Neural crest cell (in vitro differentiated cells): ENCODE data around the gene FLOT1. TPM values are rescaled to one million over a fixed set of nuclear protein-coding genes. Genes with fewer than 3 reads are reported as not detected.
A peak's percentile ranks its signal among the peaks of the same experiment; 100 is the strongest.
"Not testable (repeated sequence)": the region's sequence is repeated elsewhere in the genome, so short reads cannot be mapped to it uniquely, and the experiment has no call there.

Source experiments
- DNase-seq: peaks from one replicate; pipeline ENCODE4 v3.0.0; 2021; ENCODE audit warnings: low read depth, mixed read lengths, low spot score
- H3K27ac Mint-ChIP-seq: one replicate; pipeline ENCODE4 v1.8.0; 2021; ENCODE audit warnings: mild to moderate bottlenecking, mixed read lengths; ENCODE audit not compliant: unreplicated experiment
- H3K27me3 Mint-ChIP-seq: 2 replicates; pipeline ENCODE4 v1.8.0; 2021; ENCODE audit warnings: low read depth, mild to moderate bottlenecking, mixed read lengths
- H3K36me3 Mint-ChIP-seq: 2 replicates; pipeline ENCODE4 v1.8.0; 2021; ENCODE audit warnings: low read depth, mild to moderate bottlenecking, mixed read lengths
- H3K4me1 Mint-ChIP-seq: 2 replicates; pipeline ENCODE4 v1.8.0; 2021; ENCODE audit warnings: mixed read lengths
- H3K4me3 Mint-ChIP-seq: one replicate; pipeline ENCODE4 v1.8.0; 2021; ENCODE audit warnings: mild to moderate bottlenecking, mixed read lengths
- H3K9me3 Mint-ChIP-seq: 2 replicates; pipeline ENCODE4 v1.8.0; 2021; ENCODE audit warnings: mixed read lengths
- total RNA-seq: library from RNA; stranded (reverse); gene quantifications from 2 replicates; pipeline ENCODE4 v1.2.1, GENCODE V29; 2021
- TF ChIP-seq, protein P1 (sequence below): fragments of 200-600 bp; sonication (generic); conservative IDR thresholded peaks from 2 replicates; pipeline ENCODE4 v1.5.0; 2021; ENCODE audit warnings: antibody characterized with exemption, mild to moderate bottlenecking

FLOT1 gene
- total RNA-seq, 1 donor from 2014 or later, result 100 TPM

DNA sequence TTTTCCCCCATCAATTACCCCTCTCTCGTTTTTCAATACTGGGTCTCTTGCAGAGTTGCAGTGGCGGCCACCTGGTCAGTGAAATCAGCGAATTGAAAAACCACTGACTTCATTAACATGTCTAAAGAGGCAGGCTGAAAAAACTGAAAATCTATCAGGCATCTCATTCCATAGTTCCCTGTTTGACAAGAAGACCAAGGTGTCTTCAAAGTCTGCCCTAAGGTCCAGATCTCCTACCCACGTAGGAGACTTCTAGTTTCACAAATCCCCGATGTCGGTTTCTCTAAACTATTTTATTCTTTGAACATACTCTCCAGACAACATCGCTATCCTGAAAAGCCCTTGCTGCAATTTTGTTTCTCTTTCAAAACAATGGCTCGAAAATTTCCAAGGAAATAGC, 23.1 kb downstream of the FLOT1 start:
- Mint-ChIP-seq H3K27me3 (peaks cover 43% of the 10 kb centered on the region), H3K27ac (peak overlapping the region; percentile 100), H3K36me3 (peaks cover 55% of the 10 kb centered on the region), H3K4me1 (peaks cover 66% of the 10 kb centered on the region), H3K4me3 (peak overlapping the region; percentile 99), H3K9me3 (peaks cover 7% of the 10 kb centered on the region)
- TF ChIP-seq, protein P1, sequence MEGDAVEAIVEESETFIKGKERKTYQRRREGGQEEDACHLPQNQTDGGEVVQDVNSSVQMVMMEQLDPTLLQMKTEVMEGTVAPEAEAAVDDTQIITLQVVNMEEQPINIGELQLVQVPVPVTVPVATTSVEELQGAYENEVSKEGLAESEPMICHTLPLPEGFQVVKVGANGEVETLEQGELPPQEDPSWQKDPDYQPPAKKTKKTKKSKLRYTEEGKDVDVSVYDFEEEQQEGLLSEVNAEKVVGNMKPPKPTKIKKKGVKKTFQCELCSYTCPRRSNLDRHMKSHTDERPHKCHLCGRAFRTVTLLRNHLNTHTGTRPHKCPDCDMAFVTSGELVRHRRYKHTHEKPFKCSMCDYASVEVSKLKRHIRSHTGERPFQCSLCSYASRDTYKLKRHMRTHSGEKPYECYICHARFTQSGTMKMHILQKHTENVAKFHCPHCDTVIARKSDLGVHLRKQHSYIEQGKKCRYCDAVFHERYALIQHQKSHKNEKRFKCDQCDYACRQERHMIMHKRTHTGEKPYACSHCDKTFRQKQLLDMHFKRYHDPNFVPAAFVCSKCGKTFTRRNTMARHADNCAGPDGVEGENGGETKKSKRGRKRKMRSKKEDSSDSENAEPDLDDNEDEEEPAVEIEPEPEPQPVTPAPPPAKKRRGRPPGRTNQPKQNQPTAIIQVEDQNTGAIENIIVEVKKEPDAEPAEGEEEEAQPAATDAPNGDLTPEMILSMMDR, result no peak
- DNase-seq, result no peak

DNA sequence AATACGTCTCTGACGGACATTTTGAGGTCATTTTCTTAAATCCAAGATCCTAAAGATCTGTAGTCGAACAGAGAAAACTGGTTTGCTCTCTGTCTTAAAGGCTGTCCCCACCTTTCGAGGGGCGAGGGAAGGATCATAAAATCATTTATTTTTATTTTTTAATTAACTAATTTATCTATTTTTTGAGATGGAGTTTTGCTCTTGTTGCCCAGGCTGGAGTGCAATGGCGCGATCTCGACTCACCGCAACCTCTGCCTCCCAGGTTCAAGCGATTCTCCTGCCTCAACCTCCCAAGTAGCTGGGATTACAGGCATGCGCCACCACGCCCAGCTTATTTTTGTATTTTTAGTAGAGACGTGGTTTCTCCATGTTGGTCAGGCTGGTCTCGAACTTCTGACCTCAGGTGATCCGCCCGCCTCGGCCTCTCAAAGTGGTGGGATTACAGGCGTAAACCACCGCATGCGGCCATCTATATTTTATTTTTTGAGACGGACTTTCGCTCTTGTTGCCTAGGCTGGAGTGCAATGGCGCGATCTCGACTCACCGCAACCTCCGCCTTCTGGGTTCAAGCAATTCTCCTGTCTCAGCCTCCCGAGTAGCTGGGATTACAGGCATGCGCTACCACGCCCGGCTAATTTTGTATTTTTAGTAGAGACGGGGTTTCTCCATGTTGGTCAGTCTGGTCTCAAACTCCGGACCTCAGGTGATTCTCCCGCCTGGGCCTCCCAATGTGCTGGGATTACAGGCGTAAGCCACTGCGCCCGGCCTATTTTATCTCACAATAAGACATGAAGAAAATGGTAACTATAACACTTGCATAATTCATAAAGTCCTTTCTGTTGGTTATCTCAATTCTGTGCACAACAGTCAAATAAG, 24.4 kb downstream of the FLOT1 start:
- peaks cover 48% of the 10 kb centered on the region for H3K36me3 Mint-ChIP-seq
- DNase-seq, H3K9me3 Mint-ChIP-seq: not testable (repeated sequence)
- H3K27ac Mint-ChIP-seq, result peak overlapping the region; percentile 100
- peaks cover 33% of the 10 kb centered on the region for H3K27me3 Mint-ChIP-seq
- peaks cover 53% of the 10 kb centered on the region for H3K4me1 Mint-ChIP-seq
- H3K4me3 Mint-ChIP-seq, result peak overlapping the region; percentile 99

DNA sequence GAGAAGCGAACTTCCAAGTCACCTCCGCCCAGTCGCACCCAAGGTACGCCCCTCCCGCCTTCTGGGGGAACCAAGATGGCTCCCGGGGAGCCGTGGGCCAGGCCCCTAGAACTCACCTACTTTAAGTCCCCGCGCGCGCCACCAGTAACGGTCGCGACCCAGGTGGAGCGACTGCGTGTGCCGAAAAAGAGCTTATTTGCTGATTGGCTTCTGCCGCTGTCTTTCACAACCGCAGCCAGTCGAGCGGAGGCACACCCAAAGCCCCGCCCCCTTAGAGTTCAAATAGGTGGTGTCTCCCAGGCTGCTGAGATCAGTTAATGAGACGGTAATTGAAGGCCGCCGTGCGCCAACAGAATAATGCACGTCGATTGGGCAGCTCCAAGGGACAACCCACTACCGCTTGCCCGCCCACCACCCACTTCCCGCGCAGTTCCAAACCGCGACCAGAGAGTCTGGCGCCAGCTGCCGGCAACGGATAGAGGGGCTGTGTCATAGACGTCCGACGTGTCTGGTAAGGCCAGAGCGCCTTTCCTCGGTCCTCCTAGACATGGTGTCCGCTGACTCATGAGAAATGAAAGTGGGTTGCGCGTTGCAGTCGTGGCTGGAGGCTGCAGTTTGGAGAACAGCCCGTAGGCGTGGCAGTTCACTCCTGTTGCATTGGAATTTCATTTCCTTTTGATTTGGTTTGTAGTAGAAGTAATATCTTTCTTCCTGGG, 25.2 kb downstream of the FLOT1 start, which contains the start of gene MDC1:
Gene MDC1 (minus strand): TSS at position 153 of the 716 bp plus-strand sequence. CDS start 2,106 bp downstream, outside the sequence.
- peak within 1 kb of the TSS; percentile 98 for H3K4me3 Mint-ChIP-seq
- peaks cover 46% of the 10 kb centered on the region for H3K4me1 Mint-ChIP-seq
- TF ChIP-seq, protein P1, result peak; percentile 52
- H3K9me3 Mint-ChIP-seq, result peaks cover 7% of the 10 kb centered on the region
- peak; percentile 92 for DNase-seq
- peaks cover 25% of the 10 kb centered on the region for H3K27me3 Mint-ChIP-seq
- peak within 1 kb of the TSS; percentile 100 for H3K27ac Mint-ChIP-seq
- peaks cover 48% of the 10 kb centered on the region for H3K36me3 Mint-ChIP-seq

DNA sequence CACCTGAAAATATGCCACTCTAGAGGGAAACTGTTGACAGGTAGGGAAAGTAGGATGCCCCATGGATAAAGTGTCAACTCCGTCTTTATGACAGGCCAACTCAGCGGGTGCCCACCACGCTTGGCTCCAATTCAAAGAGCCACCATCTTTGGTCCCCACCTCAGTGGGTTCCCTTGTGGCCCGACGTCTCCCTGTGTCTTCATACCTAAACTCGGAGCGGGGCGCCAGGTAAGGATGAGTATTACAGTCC, 25.7 kb downstream of the FLOT1 start:
- Mint-ChIP-seq H3K36me3 (peaks cover 48% of the 10 kb centered on the region), H3K4me1 (peaks cover 46% of the 10 kb centered on the region), H3K27me3 (peaks cover 23% of the 10 kb centered on the region), H3K4me3 (peak overlapping the region; percentile 98), H3K27ac (peak overlapping the region; percentile 99), H3K9me3 (peaks cover 7% of the 10 kb centered on the region)
- TF ChIP-seq, protein P1, result no peak
- DNase-seq, result no peak

DNA sequence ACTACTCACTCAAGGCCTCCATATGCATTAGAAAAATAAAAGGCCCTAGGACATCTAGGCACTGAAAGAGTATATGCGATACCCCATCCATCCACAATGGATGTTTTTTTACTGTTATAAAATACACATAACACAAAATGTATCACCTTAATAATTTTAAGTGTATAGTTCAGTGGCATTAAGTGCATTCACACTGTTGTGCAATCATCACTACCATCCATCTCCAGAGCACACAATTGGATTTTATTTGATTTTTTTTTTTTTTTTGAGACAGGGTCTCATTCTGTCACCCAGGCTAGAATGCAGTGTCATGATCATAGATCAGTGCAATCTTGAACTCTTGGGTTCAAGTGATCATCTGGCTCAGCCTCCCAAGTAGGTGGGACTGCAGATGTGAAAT, 28.2 kb downstream of the FLOT1 start:
- peaks cover 6% of the 10 kb centered on the region for H3K27me3 Mint-ChIP-seq
- H3K36me3 Mint-ChIP-seq, result peaks cover 42% of the 10 kb centered on the region
- TF ChIP-seq, protein P1, result no peak
- H3K27ac Mint-ChIP-seq, result no peak overlapping the region
- peaks cover 7% of the 10 kb centered on the region for H3K9me3 Mint-ChIP-seq
- no peak overlapping the region for H3K4me3 Mint-ChIP-seq
- peaks cover 31% of the 10 kb centered on the region for H3K4me1 Mint-ChIP-seq
- DNase-seq, result no peak
